Fibroblast of lung (primary cell): ENCODE measurements around the gene AEN. TPM values are rescaled to one million over a fixed set of nuclear protein-coding genes. Genes with fewer than 3 reads are reported as not detected.

Source experiments
- DNase-seq, 2 donors: peaks; one replicate each; pipeline versions ENCODE4 v3.0.0 to v3.0.0-alpha.2; 2010; ENCODE audit warnings: low read depth in 2 of 2
- H2AFZ ChIP-seq: 2 replicates; pipeline ENCODE4 v1.5.1; 2012; ENCODE audit warnings: low read length, control low read depth, inconsistent platforms
- H3K27ac ChIP-seq: 2 replicates; pipeline ENCODE4 v1.5.1; 2011; ENCODE audit warnings: low read length, control low read depth; ENCODE audit not compliant: insufficient read depth
- H3K27me3 ChIP-seq: 2 replicates; pipeline ENCODE4 v1.5.1; 2011; ENCODE audit warnings: mild to moderate bottlenecking, low read length; ENCODE audit not compliant: control insufficient read depth, insufficient read depth
- H3K36me3 ChIP-seq: 2 replicates; pipeline ENCODE4 v1.5.1; 2011; ENCODE audit warnings: low read length; ENCODE audit not compliant: control insufficient read depth, insufficient read depth
- H3K4me1 ChIP-seq: 2 replicates; pipeline ENCODE4 v1.5.1; 2011; ENCODE audit warnings: low read length; ENCODE audit not compliant: control insufficient read depth, insufficient read depth; ENCODE audit errors: extremely low read depth
- H3K4me2 ChIP-seq: 2 replicates; pipeline ENCODE4 v1.5.1; 2011; ENCODE audit warnings: low read length, control low read depth; ENCODE audit not compliant: insufficient read depth; ENCODE audit errors: extremely low read depth
- H3K4me3 ChIP-seq, 4 experiments: fragments of 200-600 bp in 1 of 4; sonication (generic) in 1 of 4; replicated peaks in 1 of 4; 2 replicates each; pipeline ENCODE4 v1.5.1; 2011 to 2016; ENCODE audit warnings: low read length in 4 of 4, low read depth in 3 of 4, mild to moderate bottlenecking in 3 of 4, control low read depth in 2 of 4, inconsistent platforms in 1 of 4, mixed read lengths in 1 of 4; ENCODE audit not compliant: insufficient read depth in 1 of 4; ENCODE audit errors: control extremely low read depth in 1 of 4
- H3K79me2 ChIP-seq: 2 replicates; pipeline ENCODE4 v1.5.1; 2012; ENCODE audit warnings: mild to moderate bottlenecking, low read length, inconsistent platforms; ENCODE audit not compliant: control insufficient read depth, insufficient read depth
- H3K9ac ChIP-seq: 2 replicates; pipeline ENCODE4 v1.5.1; 2011; ENCODE audit warnings: mild to moderate bottlenecking, low read length, control low read depth; ENCODE audit not compliant: insufficient read depth
- H3K9me3 ChIP-seq: 2 replicates; pipeline ENCODE4 v1.5.1; 2012; ENCODE audit warnings: low read depth, low read length; ENCODE audit not compliant: control insufficient read depth, insufficient read depth
- H4K20me1 ChIP-seq: 2 replicates; pipeline ENCODE4 v1.5.1; 2011; ENCODE audit warnings: low read length; ENCODE audit not compliant: control insufficient read depth, insufficient read depth; ENCODE audit errors: extremely low read depth
- CTCF ChIP-seq, 2 donors: IDR thresholded peaks in 1 of 2; conservative IDR thresholded peaks in 1 of 2; 1 replicate in 1 of 2; 2 replicates in 1 of 2; pipeline ENCODE4 v1.5.1; 2011 to 2012; ENCODE audit warnings: low read length in 2 of 2, control low read depth in 1 of 2, inconsistent platforms in 1 of 2, low read depth in 1 of 2, mild to moderate bottlenecking in 1 of 2
- EZH2 ChIP-seq: IDR thresholded peaks from 2 replicates; pipeline ENCODE4 v1.5.1; 2012; ENCODE audit warnings: low read length, control low read depth, mild to moderate bottlenecking; ENCODE audit errors: missing control alignments
- polyA plus RNA-seq, 2 donors: library from polyadenylated mRNA; depleted of rRNA in 1 of 2; stranded (reverse) in 1 of 2; unstranded in 1 of 2; fragments of >200 nt; gene quantifications; 2 replicates each; pipeline ENCODE4 v1.2.1, GENCODE V29; 2011 to 2012; ENCODE audit warnings: missing spikeins in 1 of 2
- total RNA-seq: library from RNA; depleted of rRNA; stranded (reverse); fragments of >200 nt; gene quantifications from 2 replicates; pipeline ENCODE4 v1.2.1, GENCODE V29; 2014

The AEN gene
- total and polyA plus RNA-seq, 2 donors (not counting 1 experiment from before 2014, with no cell fraction given) = 18.5 to 83.7 TPM

GRCh38 chr15:88651136-88651732 is 30.1 kb downstream of the AEN start:
- Histone ChIP-seq H3K4me1 (peaks cover 9% of the 10 kb centered on the region), H3K4me2 (no peak overlapping the region), H2AFZ (no peak overlapping the region), H4K20me1 (no peaks in the 10 kb centered on the region), H3K36me3 (no peaks in the 10 kb centered on the region), H3K9ac (no peak overlapping the region), H3K27me3 (no peaks in the 10 kb centered on the region), H3K9me3 (no peaks in the 10 kb centered on the region), H3K79me2 (no peaks in the 10 kb centered on the region), H3K4me3 (no peak overlapping the region), H3K27ac (no peak overlapping the region)
- DNase-seq = peak in 1 of 2 donors; percentile 31
- TF ChIP-seq CTCF (conservative IDR thresholded peaks at IDR 0.05 in 1 of 2, IDR thresholded peaks at IDR 0.05 in 1 of 2; ENCODE audit: low read depth in 1 of 2, low read length in 2 of 2) = no peak
- no peak for TF ChIP-seq EZH2

- no peak for TF ChIP-seq EZH2
- no peak for TF ChIP-seq CTCF (conservative IDR thresholded peaks at IDR 0.05 in 1 of 2, IDR thresholded peaks at IDR 0.05 in 1 of 2; ENCODE audit: low read depth in 1 of 2, low read length in 2 of 2)
- no peak for DNase-seq
- Histone ChIP-seq H3K27ac (no peak overlapping the region), H3K9ac (no peak overlapping the region), H3K9me3 (no peaks in the 10 kb centered on the region), H3K4me2 (no peak overlapping the region), H3K79me2 (no peaks in the 10 kb centered on the region), H3K36me3 (no peaks in the 10 kb centered on the region), H3K4me3 (no peak overlapping the region), H3K27me3 (no peaks in the 10 kb centered on the region), H3K4me1 (peaks cover 9% of the 10 kb centered on the region), H2AFZ (no peak overlapping the region), H4K20me1 (no peaks in the 10 kb centered on the region)
These were observed 30.8 kb downstream of the AEN start for GRCh38 chr15:88651971-88652370.

- no peaks in the 10 kb centered on the region for H3K9me3 ChIP-seq
- H3K9ac ChIP-seq = no peak overlapping the region
- no peak overlapping the region for H3K27ac ChIP-seq
- TF ChIP-seq EZH2 = no peak
- TF ChIP-seq CTCF (conservative IDR thresholded peaks at IDR 0.05 in 1 of 2, IDR thresholded peaks at IDR 0.05 in 1 of 2; ENCODE audit: low read depth in 1 of 2, low read length in 2 of 2) = no peak
- H3K79me2 ChIP-seq = no peaks in the 10 kb centered on the region
- DNase-seq = no peak
- H3K4me2 ChIP-seq = no peak overlapping the region
- no peak overlapping the region for H3K4me3 ChIP-seq
- no peaks in the 10 kb centered on the region for H4K20me1 ChIP-seq
- no peaks in the 10 kb centered on the region for H3K36me3 ChIP-seq
- H3K4me1 ChIP-seq = peaks cover 9% of the 10 kb centered on the region
- no peak overlapping the region for H2AFZ ChIP-seq
- no peaks in the 10 kb centered on the region for H3K27me3 ChIP-seq
These were observed 31.5 kb downstream of the AEN start for GRCh38 chr15:88652456-88653199.
